Left colon (tissue), 2 donors: ENCODE measurements around the gene TLR1. TPM values are rescaled to one million over a fixed set of nuclear protein-coding genes. Genes with fewer than 3 reads are reported as not detected.
A peak's percentile ranks its signal among the peaks of the same experiment; 100 is the strongest.
"Not testable (repeated sequence)": the region's sequence is repeated elsewhere in the genome, so short reads cannot be mapped to it uniquely, and the experiment has no call there.

Experiments
- ATAC-seq: fragments of 200-7000 bp; cut with Tn5 transposase; one replicate; pipeline ENCODE4 v1.9.1; 2020; ENCODE audit warnings: mild to moderate bottlenecking, moderate library complexity
- DNase-seq, 2 donors: peaks; one replicate each; pipeline ENCODE4 v3.0.0-alpha.2; 2020
- intact Hi-C, 2 donors: fragments of 100-400 bp; cut with DNase I in 1 of 2; cut with micrococcal nuclease in 1 of 2; formaldehyde crosslinking; loops; one replicate each; pipeline versions ENCODE4 v1.11.2 to v1.14.0; 2022; cut with DNase I, micrococcal nuclease
- total RNA-seq, 2 donors: library from RNA; stranded (reverse); fragmentation: NEBNext Ultra II Directional; extraction: Animal tissue kit (Norgen Biotek cat#: 25700); gene quantifications; one replicate each; pipeline ENCODE4 v1.2.1, GENCODE V29; 2021
- donor health status: DM: no; HTN: no; CAD: no.
- donor health status: DM: yes; HTN: yes; CAD: no.

TLR1 gene
- total RNA-seq, 2 donors from 2014 or later, result 2.3 to 6.7 TPM

- DNase-seq, result no peak
- intact Hi-C loops, result no loop called here
- ATAC-seq, result no peak
These were observed 22.7 kb downstream of the TLR1 start for GRCh38 chr4:38781854-38782261.

- no peak for ATAC-seq
- intact Hi-C loops, result no loop called here
- no peak for DNase-seq
These were observed 23.6 kb downstream of the TLR1 start for GRCh38 chr4:38780833-38781484.

- intact Hi-C loops, result no loop called here
- DNase-seq (no peak), ATAC-seq (no peak)
These were observed 24.8 kb downstream of the TLR1 start for GRCh38 chr4:38779790-38780189.

- intact Hi-C loops, ATAC-seq, DNase-seq: not testable (repeated sequence)
These were observed 26.7 kb downstream of the TLR1 start for GRCh38 chr4:38777925-38778324.

GRCh38 chr4:38775326-38775725 is 29.3 kb downstream of the TLR1 start:
- DNase-seq (no peak), ATAC-seq (no peak)
- intact Hi-C loops, result no loop called here

- DNase-seq (no peak), ATAC-seq (no peak)
- intact Hi-C loops, result no loop called here
These were observed 30.2 kb downstream of the TLR1 start for GRCh38 chr4:38774181-38774955.

DNA sequence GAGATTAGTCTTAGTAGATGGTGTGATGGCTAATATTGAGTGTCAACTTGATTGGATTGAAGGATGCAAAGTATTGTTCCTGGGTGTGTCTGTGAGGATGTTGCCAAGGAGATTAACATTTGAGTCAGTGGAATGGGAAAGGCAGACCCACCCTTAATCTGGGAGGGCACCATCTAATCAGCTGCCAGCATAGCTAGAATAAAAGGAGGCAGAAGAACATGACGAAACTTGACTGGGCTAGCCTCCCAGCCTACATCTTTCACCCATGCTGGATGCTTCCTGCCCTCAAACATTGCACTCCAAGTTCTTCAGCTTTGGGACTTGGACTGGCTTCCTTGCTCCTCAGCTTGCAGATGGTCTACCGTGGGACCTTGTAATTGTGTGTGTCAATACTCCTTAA is 34.3 kb downstream of the TLR1 start:
- not testable (repeated sequence) for DNase-seq, ATAC-seq

DNA sequence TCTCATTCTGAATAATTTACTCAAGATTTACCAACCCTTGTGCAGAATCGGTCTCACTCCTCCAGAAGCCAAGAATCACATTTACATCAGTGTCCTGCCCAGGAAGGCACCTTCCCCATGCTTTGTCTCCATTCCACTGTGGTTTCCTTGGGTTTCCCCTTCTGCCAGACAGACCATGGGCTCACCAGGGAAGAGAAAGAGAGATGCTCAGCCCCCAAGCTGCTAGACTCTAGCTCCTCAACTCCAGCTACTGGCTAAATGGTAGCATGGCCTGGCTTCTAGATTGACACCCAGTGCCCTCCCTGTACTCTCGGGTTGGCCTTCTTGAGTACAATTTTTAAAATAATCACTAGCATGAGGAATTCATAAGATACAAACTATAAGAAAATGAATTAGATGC is 34.7 kb downstream of the TLR1 start:
- intact Hi-C loops, result loop anchor here in 1 of 2 donors (10.0 kb wide), 1 partner anchor 365 kb away; no protein-coding TSS in a partner anchor
- ATAC-seq (no peak), DNase-seq (no peak)

More for the DNA sequence above, 34.3 kb downstream of the TLR1 start:
- intact Hi-C loops, result not testable (repeated sequence)

DNA sequence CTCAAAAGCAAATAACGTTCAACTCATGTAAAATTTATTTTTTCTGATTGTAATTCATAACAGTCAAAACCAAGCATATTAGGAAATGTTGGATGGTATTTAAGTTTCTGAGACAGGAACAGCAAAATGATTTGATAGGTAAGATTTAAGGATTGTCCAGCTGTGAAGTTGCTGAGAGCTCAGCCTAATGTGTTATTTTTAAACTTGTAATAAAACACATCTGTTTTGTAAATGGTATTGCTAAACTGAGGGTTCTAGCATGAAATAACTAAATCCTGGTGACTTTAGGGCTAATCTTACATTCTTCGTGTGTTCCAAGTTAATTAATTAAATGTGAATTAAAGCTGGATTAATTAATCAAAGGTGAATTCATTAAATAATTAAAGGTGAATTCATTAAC is 35.1 kb downstream of the TLR1 start:
- DNase-seq (no peak), ATAC-seq (no peak)
- intact Hi-C loops, result loop anchor here in 1 of 2 donors (10.0 kb wide), 1 partner anchor 365 kb away; no protein-coding TSS in a partner anchor

DNA sequence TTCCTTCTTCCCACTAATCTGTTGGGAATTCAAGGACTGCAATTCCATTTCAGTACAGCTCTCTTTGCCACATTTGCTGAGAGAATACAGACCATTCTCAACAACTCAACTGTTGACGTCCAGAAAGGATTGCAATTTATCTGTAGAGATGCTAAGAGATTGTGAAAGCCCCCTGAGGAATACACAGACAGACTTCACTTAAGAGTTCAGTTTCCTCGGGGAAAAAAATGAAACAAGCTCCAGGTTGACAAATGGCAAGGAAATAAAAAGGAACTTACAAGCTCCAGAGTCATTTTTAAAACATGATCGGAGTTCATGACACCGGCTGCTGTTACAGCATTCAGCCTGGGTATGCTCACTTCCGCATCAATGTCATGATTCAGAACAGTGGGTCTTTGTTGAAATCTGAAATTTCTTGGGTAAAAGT is 35.6 kb downstream of the TLR1 start:
- no peak for ATAC-seq
- no peak for DNase-seq
- intact Hi-C loops, result loop anchor here in 1 of 2 donors (10.0 kb wide), 1 partner anchor 366 kb away; no protein-coding TSS in a partner anchor

DNA sequence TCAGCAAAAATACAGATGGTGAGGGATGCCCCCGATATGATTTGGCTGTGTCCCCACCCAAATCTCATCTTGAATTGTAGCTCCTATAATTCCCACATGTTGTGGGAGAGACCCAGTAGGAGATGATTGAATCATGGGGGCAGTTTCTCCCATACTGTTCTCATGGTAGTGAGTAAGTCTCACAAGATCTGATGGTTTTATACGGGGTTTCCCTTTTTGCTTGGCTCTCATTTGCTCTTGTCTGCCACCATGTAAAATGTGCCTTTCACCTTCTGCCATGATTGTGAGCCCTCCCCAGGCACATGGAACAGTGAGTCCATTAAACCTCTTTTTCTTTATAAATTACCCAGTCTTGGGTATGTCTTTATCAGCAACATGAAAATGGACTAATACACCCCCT is 37.7 kb downstream of the TLR1 start:
- not testable (repeated sequence) for DNase-seq, ATAC-seq
- intact Hi-C loops, result loop anchor here in 1 of 2 donors (10.0 kb wide), 1 partner anchor 368 kb away; no protein-coding TSS in a partner anchor

GRCh38 chr4:38765382-38765781 is 39.2 kb downstream of the TLR1 start:
- no peak for ATAC-seq
- intact Hi-C loops, result loop anchor here in 1 of 2 donors (10.0 kb wide), 1 partner anchor 369 kb away; no protein-coding TSS in a partner anchor
- no peak for DNase-seq

DNA sequence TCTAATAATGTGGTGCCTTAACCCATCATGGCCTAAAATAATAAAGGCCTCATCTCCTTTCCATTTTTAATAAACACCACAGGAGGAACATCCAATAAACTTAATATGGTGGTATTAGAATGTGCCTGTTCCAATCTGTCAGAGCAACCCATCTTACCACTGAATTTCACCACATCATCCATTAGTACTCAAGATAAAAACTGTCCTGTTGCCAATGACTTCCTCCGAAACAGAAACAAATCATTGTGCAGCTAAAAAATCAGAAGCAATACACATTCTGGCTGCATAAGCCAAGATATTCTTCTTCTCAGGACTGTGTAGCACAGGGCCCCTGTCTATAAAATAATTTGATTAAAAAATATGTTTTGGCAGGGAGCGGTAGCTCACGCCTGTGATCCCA is 40.3 kb downstream of the TLR1 start:
- ATAC-seq (no peak), DNase-seq (no peak)
- intact Hi-C loops, result loop anchor here in 1 of 2 donors (10.0 kb wide), 1 partner anchor 371 kb away; no protein-coding TSS in a partner anchor

GRCh38 chr4:38762560-38762959 is 42.0 kb downstream of the TLR1 start:
- intact Hi-C loops, result loop anchor here in 1 of 2 donors (10.0 kb wide), 1 partner anchor 372 kb away; no protein-coding TSS in a partner anchor
- ATAC-seq (no peak), DNase-seq (no peak)

DNA sequence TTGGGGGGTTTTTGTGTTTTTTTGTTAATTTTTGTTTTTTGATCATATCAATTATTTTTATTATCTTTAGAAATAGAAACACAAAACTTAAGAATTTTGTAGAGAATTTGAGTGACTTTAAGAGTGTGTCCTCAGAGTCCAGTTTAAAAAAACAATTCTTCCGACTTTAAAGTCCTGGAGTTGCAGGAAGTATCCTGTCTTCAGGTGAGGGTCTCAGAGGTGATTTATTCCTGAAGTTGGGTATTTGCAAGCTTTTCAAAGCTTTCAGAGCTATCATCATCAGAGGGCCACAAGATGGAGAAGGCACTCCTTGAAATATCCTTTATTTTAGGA is 44.8 kb downstream of the TLR1 start:
- ATAC-seq (no peak), DNase-seq (no peak)
- intact Hi-C loops, result loop anchor here in 1 of 2 donors (5.0 to 10.0 kb wide), 2 partner anchors 98 to 375 kb away; partner anchors contain the start of gene TLR6

DNA sequence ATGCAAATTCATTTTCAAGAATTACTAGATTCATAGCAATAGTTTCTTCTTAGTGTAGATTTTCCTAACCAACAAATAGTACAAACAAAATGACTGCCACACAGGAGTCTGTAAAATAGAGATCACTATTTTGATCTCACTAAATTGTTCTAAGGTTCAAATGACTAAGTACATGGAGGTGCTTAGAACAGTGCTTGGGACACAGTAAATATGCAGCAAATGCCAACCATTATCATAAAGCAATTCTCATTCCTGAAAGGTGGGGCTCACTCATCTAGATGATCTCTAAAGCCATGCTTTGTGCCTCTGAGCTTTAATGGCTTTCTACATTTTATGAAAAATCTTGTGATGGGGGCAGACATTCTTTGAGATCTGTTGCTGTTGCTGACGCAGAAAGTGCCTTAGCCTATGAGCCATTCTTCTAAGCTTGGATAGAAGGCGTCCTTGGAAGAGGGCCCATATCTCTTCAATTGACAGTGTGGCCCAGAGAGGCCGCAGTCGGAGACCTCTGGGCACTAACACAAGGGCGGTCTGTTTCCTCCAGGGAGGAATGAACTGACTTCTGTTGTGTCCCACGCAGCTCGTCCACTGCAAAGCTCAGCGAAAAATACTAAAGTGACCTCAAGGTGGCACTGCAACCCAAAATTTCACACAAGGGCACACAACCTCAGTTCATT is 45.3 kb downstream of the TLR1 start:
- ATAC-seq (peak; percentile 73), DNase-seq (peak in 1 of 2 donors; percentile 59)
- intact Hi-C loops, result loop anchor here in 1 of 2 donors (5.0 kb wide), 1 partner anchor 98 kb away; the partner anchor contains the start of gene TLR6

DNA sequence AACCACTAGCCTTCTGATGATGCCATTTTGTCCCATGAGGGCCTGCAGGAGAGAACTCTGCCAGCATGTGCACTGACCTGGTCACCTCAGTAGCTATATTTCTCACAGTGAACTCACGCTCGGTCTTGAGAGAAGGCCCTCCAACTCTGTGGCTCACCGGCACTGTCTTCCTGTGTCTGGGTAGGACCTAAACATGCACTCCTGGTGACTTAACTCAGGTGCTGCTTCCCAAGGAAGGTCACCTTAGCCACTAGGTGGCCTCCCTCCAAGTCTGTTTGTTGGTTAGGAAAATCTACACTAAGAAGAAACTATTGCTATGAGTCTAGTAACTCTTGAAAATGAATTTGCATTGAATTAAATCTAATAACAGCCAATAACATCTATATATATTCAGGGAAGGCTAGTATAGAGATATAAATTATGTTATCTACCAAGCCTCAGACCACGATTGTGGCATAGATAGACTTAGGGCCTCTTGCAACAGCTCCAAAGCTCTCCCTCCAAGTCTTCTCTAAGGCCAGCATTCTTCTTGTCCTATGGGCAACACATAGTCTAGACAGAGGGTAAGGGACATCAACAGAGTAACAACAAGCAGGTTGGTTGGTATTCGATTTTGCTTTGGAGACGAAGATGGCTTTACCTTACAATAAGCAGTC is 46.5 kb downstream of the TLR1 start:
- peak in 1 of 2 donors; percentile 35 for DNase-seq

More for the DNA sequence above, 46.5 kb downstream of the TLR1 start:
- intact Hi-C loops, result loop anchor here in 1 of 2 donors (5.0 kb wide), 1 partner anchor 99 kb away; the partner anchor contains the start of gene TLR6
- peak; percentile 73 for ATAC-seq
